RWPE2 (cell line): ENCODE results near the gene NPRL2.

ENCODE experiments used
- ATAC-seq: fragments of 200-7000 bp; cut with Tn5 transposase; 3 replicates; pipeline ENCODE4 v1.9.1; 2021; ENCODE audit warnings: low read depth
- DNase-seq: peaks from one replicate; pipeline ENCODE4 v3.0.0-alpha.2; 2020; ENCODE audit warnings: low spot score
- H3K27ac ChIP-seq: fragments of 450-650 bp; 2 replicates; pipeline ENCODE4 v1.5.1; 2017; ENCODE audit warnings: mild to moderate bottlenecking; ENCODE audit not compliant: poor library complexity, severe bottlenecking
- H3K27me3 ChIP-seq: fragments of 250-450 bp; sonication (Bioruptor Pico); 2 replicates; pipeline ENCODE4 v1.5.1; 2021; ENCODE audit warnings: mild to moderate bottlenecking, moderate library complexity; ENCODE audit not compliant: insufficient read depth, poor library complexity, severe bottlenecking
- H3K36me3 ChIP-seq: fragments of 250-450 bp; sonication (Bioruptor Pico); 2 replicates; pipeline ENCODE4 v1.5.1; 2020; ENCODE audit warnings: low read depth, mild to moderate bottlenecking, moderate library complexity
- H3K4me1 ChIP-seq: fragments of 250-450 bp; sonication (Bioruptor Pico); 2 replicates; pipeline ENCODE4 v1.5.1; 2021; ENCODE audit warnings: mild to moderate bottlenecking, moderate library complexity; ENCODE audit not compliant: insufficient read depth, poor library complexity, severe bottlenecking
- H3K4me3 ChIP-seq: fragments of 250-450 bp; sonication (Bioruptor Pico); 2 replicates; pipeline ENCODE4 v1.5.1; 2021; ENCODE audit warnings: mild to moderate bottlenecking, moderate library complexity; ENCODE audit not compliant: severe bottlenecking
- H3K9me3 ChIP-seq: fragments of 250-450 bp; sonication (Bioruptor Pico); 2 replicates; pipeline ENCODE4 v1.5.1; 2021; ENCODE audit warnings: mild to moderate bottlenecking, moderate library complexity; ENCODE audit not compliant: severe bottlenecking
- TF ChIP-seq, protein P1 (sequence below): fragments of 450-650 bp; IDR thresholded peaks from one replicate; pipeline ENCODE4 v1.5.1; 2017; ENCODE audit warnings: mild to moderate bottlenecking, moderate library complexity; ENCODE audit not compliant: poor library complexity, severe bottlenecking

NPRL2 gene

GRCh38 chr3:50333744-50334328, 16.7 kb downstream of the NPRL2 start:
- TF ChIP-seq, protein P1, sequence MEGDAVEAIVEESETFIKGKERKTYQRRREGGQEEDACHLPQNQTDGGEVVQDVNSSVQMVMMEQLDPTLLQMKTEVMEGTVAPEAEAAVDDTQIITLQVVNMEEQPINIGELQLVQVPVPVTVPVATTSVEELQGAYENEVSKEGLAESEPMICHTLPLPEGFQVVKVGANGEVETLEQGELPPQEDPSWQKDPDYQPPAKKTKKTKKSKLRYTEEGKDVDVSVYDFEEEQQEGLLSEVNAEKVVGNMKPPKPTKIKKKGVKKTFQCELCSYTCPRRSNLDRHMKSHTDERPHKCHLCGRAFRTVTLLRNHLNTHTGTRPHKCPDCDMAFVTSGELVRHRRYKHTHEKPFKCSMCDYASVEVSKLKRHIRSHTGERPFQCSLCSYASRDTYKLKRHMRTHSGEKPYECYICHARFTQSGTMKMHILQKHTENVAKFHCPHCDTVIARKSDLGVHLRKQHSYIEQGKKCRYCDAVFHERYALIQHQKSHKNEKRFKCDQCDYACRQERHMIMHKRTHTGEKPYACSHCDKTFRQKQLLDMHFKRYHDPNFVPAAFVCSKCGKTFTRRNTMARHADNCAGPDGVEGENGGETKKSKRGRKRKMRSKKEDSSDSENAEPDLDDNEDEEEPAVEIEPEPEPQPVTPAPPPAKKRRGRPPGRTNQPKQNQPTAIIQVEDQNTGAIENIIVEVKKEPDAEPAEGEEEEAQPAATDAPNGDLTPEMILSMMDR: no peak
- Histone ChIP-seq H3K4me1 (peaks cover 17% of the 10 kb centered on the region), H3K36me3 (peaks cover 65% of the 10 kb centered on the region), H3K9me3 (no peaks in the 10 kb centered on the region), H3K27ac (peak overlapping the region; percentile 83), H3K4me3 (no peak overlapping the region), H3K27me3 (no peaks in the 10 kb centered on the region)
- DNase-seq: no peak
- ATAC-seq: no peak

DNA sequence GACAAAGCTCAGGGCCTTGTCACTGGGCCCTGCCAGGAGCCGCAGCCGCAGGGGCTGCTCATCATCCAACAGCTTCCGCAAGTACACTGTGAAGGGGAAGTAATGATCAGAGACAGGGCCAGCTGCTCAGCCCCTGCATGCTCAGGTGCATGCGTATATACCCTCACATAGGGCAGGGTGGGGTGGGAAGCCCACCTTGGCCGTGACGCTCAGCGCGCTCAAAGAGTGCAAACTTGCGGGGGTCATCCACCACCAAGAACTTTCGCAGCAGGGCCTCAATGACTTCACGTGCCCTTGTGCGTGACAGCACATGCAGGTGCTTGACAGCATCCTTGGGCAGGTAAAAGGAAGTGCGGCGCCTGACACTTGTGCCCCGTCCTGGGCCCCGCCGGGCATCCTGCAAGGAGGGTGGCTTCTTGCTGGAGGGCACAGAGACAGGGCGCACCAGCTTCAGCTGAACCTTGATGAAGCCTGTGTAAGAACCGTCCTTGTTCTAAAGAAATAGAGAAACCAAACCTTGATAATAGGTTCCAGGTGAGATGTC, 19.1 kb downstream of the NPRL2 start:
- peaks cover 15% of the 10 kb centered on the region for H3K4me1 ChIP-seq
- H3K27ac ChIP-seq: no peak overlapping the region
- H3K36me3 ChIP-seq: peaks cover 71% of the 10 kb centered on the region
- no peak for ATAC-seq
- no peak overlapping the region for H3K4me3 ChIP-seq
- H3K9me3 ChIP-seq: no peaks in the 10 kb centered on the region
- DNase-seq: no peak
- H3K27me3 ChIP-seq: no peaks in the 10 kb centered on the region
- TF ChIP-seq, protein P1: no peak

- Histone ChIP-seq H3K27me3 (no peaks in the 10 kb centered on the region), H3K27ac (no peak overlapping the region), H3K9me3 (no peaks in the 10 kb centered on the region), H3K4me1 (peaks cover 10% of the 10 kb centered on the region), H3K36me3 (peaks cover 68% of the 10 kb centered on the region), H3K4me3 (no peak overlapping the region)
- no peak for ATAC-seq
- no peak for DNase-seq
- TF ChIP-seq, protein P1: no peak
Measured at GRCh38 chr3:50330330-50330729, 20.2 kb downstream of the NPRL2 start.

DNA sequence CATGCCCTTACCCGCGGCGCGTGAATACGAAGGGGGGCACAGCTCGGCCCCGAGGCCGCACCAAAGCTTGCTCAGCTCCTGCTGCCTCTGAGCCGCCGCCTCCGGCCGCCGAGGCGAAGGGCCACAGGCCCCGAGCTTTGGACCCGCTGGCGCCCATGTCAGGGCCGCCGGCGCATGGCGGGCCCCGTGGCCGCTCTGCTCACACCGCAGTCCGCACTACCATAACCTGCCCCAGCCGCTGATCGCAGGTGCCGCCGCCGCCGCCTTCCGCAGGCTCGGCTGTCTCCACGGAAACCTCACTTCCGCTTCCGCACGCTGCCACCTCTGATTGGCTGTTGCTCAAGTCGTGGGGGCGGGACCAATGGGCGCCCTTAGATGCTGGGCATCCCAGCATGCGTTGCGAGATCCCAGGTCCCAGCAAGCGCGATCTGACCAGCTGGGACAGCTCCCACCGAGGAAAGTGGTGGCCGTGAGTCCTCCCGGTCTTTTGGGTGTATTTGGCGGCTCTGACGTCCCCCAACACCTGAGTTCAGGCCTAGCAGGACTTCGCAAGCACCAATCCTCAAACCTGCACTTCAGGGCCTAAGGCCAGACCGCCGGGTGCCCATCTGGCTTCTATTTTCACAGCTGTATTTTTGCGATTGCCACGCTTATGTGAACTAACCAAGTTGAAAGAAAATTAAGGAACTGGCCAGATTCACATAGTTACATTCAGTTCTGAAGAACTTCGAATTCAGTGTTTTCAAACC, 22.5 kb downstream of the NPRL2 start, which contains the start of gene TUSC2:
Gene TUSC2, minus strand, starts transcription at position 281 of the 749 bp plus-strand sequence. Its CDS starts 124 bp downstream, at position 157.
- Histone ChIP-seq H3K4me3 (peak within 1 kb of the TSS; percentile 81), H3K27me3 (no peaks in the 10 kb centered on the region), H3K36me3 (peaks cover 56% of the 10 kb centered on the region), H3K4me1 (no peaks in the 10 kb centered on the region), H3K27ac (peak within 1 kb of the TSS; percentile 19), H3K9me3 (no peaks in the 10 kb centered on the region)
- peak; percentile 84 for ATAC-seq
- DNase-seq: peak; percentile 97
- TF ChIP-seq, protein P1: no peak
